ENCODE results near the gene COX6A1.

The COX6A1 gene

GRCh38 chr12:120472521-120472920, 34.6 kb downstream of the COX6A1 start:
- DNase-seq (ENCODE audit: low read depth) = no peak
- no peak for TF ChIP-seq CTCF (IDR thresholded peaks at IDR 0.05; ENCODE audit: control insufficient read depth, extremely low read depth, insufficient read depth)

GRCh38 chr12:120473807-120474615, 36.1 kb downstream of the COX6A1 start:
- peak overlapping the region; percentile 30 for H3K4me3 ChIP-seq (ENCODE audit: low read depth, low read length)
- TF ChIP-seq CTCF (IDR thresholded peaks at IDR 0.05; ENCODE audit: control insufficient read depth, extremely low read depth, insufficient read depth) = no peak
- no peak for DNase-seq (ENCODE audit: low read depth)

More at GRCh38 chr12:120472521-120472920, 34.6 kb downstream of the COX6A1 start:
- no peak overlapping the region for H3K4me3 ChIP-seq (ENCODE audit: low read depth, low read length)

- H3K4me3 ChIP-seq (ENCODE audit: low read depth, low read length) = peak overlapping the region; percentile 30
- peak; percentile 87 for DNase-seq (ENCODE audit: low read depth)
- TF ChIP-seq CTCF (IDR thresholded peaks at IDR 0.05; ENCODE audit: control insufficient read depth, extremely low read depth, insufficient read depth) = no peak
These were observed 36.7 kb downstream of the COX6A1 start for GRCh38 chr12:120474616-120474960.

- no peak for DNase-seq (ENCODE audit: low read depth)
- no peak overlapping the region for H3K4me3 ChIP-seq (ENCODE audit: low read depth, low read length)
- no peak for TF ChIP-seq CTCF (IDR thresholded peaks at IDR 0.05; ENCODE audit: control insufficient read depth, extremely low read depth, insufficient read depth)
These were observed 37.7 kb downstream of the COX6A1 start for GRCh38 chr12:120475643-120476042.

- no peak for TF ChIP-seq CTCF (IDR thresholded peaks at IDR 0.05; ENCODE audit: control insufficient read depth, extremely low read depth, insufficient read depth)
- no peak overlapping the region for H3K4me3 ChIP-seq (ENCODE audit: low read depth, low read length)
- no peak for DNase-seq (ENCODE audit: low read depth)
These were observed 41.5 kb downstream of the COX6A1 start for GRCh38 chr12:120479458-120479857.

GRCh38 chr12:120480211-120480610, 42.3 kb downstream of the COX6A1 start:
- TF ChIP-seq CTCF (IDR thresholded peaks at IDR 0.05; ENCODE audit: control insufficient read depth, extremely low read depth, insufficient read depth) = no peak
- no peak for DNase-seq (ENCODE audit: low read depth)
- H3K4me3 ChIP-seq (ENCODE audit: low read depth, low read length) = no peak overlapping the region

Measured in LNCaP clone FGC (cell line).